Right renal pelvis (tissue), 4 donors: ENCODE results near the gene RNF149. TPM values are rescaled to one million over a fixed set of nuclear protein-coding genes. Genes with fewer than 3 reads are reported as not detected.
A peak's percentile ranks its signal among the peaks of the same experiment; 100 is the strongest.

ENCODE experiments used
- DNase-seq, 4 donors: peaks; one replicate each; pipeline ENCODE4 v3.0.0-alpha.2; 2013; ENCODE audit warnings: low read depth in 4 of 4, low spot score in 3 of 4, missing footprints in 1 of 4
- polyA plus RNA-seq, 4 donors: library from polyadenylated mRNA; unstranded; fragments of 120-200 nt; gene quantifications; one replicate each; pipeline ENCODE4 v1.2.1, GENCODE V29; 2013; ENCODE audit not compliant: insufficient read length in 4 of 4

RNF149 gene
- polyA plus RNA-seq, 4 donors = 38.6 to 54.1 (median 42.0) TPM

DNA sequence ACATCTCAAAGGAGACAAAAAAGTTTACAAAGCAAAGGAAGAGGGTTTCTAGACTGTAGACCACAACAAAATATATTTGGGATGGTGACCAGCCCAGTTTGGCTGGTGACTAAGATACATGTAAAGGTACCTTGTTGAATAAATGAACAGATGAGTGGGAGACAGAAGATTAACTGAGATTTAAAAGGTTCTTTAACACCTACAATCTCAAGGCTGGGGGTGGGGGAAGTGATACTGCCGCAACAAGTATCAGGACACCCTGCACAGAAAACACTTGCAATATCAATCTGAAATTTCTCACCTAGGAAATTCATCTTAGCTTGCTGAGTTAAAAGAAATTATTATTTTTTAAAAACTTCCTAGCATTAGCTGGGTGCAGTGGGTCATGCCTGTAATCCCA, 8.3 kb downstream of the RNF149 start:
- DNase-seq = no peak

DNA sequence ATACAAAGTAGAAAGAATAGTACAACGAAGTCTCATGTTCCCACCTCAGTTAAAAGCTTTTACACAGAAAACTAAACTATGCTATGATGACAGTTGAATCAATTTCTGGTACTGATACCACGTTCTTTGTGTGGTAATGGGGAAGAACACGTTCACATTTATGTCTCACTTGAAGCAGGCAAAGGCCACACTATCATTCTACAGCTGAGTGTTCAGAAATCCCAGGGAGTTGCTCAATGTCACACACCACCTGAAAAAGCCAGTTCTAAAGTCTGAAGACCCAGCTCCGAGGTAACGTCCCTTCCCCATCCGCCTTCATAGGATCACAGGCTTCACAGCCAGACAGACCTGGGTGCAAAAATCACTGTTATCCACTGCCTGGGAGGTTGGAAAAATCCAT, 8.9 kb downstream of the RNF149 start:
- no peak for DNase-seq

DNA sequence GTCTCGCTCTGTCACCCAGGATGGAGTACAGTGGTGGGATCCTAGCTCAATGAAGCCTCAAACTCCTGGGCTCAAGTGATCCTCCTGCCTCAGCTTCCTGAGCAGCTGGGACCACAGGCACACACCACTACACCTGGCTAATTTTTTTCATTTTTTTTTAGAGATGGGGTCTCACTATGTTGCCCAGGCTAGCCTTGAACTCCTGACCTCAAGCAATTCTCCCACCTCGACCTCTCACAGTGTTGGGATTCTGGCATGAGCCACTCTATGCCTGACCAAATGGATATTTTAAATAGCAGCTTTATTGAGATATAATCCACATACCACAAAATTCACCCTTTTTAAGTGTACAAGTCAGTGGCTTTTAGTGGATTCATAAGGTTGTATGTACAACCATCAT, 11.1 kb downstream of the RNF149 start:
- DNase-seq = no peak

DNA sequence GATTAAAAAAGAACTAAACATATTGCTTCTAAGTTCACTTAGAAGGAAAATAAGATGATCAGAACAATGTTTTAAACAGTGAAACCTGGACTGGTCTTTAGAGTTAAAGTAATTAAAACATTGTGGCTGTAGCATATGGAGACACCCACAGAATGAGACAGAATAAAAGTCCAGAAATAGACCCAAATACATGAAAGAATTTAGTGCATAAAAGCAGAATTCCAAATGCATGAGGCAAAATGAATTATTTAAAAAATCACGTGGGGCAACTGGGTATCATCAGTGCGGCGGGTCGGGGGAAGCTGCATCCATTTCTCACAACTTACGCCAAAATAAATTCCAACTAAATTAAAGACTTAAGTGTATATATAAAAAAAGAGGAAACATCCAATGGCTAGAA, 12.1 kb downstream of the RNF149 start:
- DNase-seq = no peak

DNA sequence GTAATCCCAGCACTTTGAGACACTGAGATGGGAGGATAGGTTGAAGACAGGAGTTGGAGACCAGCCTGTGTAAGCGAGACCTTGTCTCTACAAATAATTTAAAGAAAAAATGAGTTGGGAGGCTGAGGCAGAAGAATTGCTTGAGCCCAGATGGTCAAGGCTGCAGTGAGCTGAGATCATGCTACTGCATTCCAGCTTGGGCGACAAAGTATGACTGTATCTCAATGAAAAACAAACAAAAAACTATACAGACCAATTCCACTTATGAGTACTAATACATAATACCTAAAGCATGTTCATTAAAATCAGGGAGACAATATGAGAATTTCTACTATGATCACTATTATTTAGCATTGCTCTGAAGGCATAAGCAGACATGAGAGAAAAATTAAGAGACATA, 12.6 kb downstream of the RNF149 start:
- no peak for DNase-seq

DNA sequence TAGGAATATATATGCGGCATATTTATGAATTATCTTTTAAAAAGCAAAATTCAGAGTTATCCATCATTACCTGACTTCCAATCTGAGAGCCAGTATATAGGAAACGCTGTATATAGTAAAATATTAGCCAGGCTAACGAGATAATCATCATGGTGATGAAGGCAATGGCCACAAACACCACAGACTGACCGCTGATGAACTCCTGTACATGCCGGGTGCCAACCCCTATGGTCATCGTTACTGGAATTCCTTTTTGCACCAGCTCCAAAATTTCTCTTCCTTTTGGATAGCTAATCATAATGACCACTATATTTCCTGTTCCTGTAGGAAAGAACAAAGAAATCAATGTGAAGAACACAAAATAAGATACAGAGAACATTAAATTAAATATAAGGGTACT, 13.6 kb downstream of the RNF149 start:
- DNase-seq = no peak

DNA sequence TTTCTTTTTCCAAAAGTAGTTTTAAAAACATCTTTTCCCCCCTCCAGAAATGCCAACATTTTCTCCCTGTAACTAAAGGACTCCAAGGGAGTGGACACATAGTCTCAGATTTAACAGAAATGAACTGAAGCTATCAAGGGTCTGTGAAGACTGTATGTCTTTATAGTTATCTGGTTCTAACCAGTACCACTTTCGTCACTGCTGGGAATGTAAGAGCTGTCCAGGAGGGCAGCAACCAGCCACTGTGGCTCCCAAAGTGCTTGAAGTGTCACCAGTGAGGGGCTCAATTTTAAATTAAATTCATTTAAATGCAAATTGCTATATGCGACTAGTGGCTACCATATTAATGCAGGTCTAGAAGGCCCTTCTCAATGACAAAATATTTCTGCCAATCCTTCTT, 15.0 kb downstream of the RNF149 start:
- no peak for DNase-seq

DNA sequence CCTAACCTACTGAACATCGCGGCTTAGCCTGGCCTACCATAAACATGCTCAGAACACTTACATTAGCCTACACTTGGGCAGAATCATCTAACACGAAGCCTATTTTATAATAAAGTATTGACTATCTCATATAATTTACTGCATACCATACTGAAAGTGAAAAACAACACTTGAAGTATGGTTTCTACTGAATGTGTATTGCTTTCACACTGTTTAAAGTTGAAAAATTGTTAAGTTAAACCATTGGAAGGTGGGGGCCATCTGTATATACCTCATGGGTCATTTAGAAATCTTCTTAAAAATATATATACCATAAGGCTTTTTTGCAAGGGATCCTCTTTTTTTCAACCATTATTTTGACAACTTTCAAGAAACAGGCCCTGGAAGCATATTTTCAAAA, 16.5 kb downstream of the RNF149 start:
- DNase-seq = no peak

DNA sequence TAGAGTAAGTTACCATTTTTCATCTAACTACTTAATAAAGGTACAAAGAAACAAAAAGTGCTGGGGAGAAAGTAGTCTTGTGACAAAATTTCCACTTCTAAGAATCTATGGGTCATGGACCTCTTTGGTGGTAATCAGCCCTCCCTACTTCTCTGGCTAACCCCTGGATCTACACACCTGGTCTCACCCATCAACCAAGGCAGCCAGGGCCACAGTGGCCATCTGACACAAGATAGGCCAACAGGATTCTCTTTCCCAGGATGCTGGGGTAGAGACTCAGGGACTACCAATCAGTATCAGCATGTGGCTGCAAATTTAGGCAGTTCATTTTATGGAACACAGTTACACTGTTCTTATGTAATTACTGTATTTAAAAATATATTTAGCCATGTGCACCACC, 17.8 kb downstream of the RNF149 start:
- no peak for DNase-seq

DNA sequence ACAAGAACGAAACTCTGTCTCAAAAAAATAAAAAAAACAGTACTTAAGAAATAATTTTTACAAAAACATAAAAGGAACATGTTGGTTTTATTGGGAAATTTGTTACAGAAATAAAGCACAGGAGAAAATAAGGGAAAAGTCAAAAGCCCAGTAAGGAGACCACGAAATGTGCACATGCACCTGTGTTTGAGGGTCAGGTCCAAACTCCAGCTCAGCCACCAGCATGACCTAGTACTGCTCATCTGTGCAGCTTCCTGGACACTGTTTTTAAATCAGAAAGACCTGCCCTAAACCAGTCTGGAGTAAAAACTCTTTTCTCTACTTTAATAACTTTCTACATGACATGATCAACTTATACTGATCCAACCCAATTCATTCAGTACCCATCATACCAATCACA, 21.2 kb downstream of the RNF149 start:
- no peak for DNase-seq

DNA sequence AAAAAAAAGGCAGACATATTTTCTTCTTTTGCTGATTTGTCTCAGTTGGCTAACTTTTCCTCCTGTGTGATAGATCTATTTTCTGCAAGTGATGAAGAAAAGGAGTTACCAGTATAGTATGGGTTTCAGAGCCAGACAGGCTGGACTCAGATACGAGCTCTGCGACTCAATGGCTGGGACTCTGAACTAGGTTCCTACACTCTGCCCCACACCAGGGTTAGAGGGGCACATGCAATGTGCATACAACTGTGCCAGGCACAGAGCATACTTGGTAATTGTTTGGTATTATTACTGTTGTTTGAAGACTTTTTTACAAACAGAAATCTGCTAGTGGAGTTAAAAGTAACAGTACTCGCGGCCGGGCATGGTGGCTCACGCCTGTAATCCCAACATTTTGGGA, 21.8 kb downstream of the RNF149 start:
- DNase-seq = no peak

DNA sequence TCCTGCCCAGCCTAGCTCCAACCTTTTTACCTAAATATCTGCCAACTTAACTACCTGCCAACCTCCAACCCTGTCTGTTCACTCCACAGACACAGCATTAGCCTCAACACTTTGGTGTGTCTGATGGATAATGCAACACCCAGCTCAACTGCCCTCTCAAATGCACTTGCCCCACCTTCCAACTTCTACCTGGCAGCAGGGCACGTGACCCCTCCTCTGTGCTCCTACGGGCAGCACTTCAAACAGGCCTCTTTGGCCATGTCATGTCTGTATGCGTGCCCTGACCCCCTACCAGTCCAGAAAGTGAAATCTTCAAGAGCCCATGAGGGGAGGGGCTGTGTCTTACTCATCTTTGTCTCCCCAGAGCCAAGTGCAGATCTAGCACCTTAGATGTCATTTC, 25.5 kb downstream of the RNF149 start:
- no peak for DNase-seq

DNA sequence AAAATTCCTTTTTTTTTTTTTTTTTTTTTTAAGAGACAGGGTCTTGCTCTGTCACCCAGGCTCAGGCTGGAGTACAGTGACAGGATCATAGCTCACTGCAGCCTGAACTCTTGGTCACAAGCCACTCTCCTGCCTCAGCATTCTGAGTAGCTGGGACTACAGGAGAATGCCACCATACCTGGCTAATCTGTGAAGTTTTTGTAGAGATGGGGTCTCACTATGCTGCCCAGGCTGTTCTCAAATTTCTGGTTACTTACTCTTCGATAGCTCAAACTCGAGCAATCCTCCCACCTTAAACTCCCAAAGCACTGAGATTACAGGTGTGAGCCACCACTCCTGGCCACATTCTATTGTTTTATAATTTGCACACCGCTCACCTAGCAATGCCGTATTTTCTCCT, 27.0 kb downstream of the RNF149 start:
- no peak for DNase-seq

DNA sequence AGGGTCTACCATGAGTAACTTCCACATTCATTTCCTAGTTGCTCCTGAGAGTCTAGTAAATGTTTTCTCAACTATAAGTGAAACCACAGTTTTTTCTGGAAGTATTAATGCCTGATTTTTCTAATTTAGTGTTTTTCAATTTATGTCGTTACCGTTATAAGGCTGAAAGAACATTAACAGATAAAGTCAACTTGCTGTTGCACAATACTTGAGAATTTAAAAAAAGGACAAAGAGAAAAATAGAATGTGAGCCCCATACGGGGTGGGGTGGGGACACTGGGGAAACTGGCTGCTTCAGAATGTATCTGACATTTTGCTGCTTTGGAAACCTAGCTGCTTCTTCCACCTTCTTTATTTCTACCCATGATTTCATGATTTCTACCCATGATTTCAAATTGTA, 29.6 kb downstream of the RNF149 start:
- no peak for DNase-seq

DNA sequence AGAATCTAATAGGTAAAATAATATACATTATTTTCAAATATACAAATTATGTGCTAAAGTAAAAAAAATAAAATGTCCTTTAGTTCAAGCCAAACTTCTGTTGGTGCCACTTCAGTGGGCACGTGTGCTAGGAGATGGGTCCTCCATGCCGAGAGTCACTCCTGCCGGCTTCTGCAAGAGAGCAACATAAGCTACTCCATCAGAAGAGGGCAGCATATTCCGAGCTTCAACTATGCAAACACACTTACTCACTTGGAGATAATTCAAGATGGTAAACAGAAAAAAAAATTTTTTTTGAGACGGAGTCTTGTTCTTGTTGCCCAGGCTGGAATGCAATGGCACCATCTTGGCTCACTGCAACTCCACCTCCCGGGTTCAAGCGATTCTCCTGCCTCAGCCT, 31.4 kb downstream of the RNF149 start:
- no peak for DNase-seq

DNA sequence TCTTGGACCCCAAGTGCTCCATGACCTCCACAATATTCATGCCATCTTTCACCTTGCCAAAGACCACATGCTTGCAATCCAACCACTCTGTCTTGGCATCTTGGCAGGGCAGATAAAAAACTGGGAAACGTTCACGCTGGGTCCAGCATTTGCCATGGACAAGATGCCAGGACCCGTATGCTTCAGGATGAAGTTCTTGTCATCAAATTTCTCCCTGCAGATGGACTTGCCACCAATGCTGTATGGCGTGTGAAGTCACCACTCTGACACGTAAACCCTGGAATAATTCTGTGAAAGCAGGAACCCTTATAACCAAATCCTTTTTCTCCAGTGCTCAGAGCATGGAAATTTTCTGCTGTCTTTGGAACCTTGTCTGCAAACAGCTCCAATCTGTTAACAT, 34.4 kb downstream of the RNF149 start:
- DNase-seq = no peak

DNA sequence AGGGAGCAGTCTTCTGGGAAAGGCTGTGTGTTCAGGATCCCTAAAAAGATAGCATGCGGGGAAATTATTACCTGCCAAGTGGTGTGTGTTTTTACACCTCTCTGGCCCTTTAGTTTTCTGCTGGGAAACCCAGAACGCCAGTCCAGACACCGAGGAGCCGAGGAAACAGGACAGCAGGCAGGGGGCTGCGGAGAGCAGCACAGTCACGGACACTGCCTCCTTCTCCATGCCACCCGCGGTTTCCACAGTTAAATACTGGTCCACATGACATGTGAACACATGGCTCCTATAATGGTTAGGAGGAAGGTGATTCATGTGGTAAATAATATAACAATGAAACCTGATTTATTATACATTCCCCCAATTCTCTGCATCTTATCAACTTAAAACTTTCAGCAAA, 35.4 kb downstream of the RNF149 start:
- no peak for DNase-seq

DNA sequence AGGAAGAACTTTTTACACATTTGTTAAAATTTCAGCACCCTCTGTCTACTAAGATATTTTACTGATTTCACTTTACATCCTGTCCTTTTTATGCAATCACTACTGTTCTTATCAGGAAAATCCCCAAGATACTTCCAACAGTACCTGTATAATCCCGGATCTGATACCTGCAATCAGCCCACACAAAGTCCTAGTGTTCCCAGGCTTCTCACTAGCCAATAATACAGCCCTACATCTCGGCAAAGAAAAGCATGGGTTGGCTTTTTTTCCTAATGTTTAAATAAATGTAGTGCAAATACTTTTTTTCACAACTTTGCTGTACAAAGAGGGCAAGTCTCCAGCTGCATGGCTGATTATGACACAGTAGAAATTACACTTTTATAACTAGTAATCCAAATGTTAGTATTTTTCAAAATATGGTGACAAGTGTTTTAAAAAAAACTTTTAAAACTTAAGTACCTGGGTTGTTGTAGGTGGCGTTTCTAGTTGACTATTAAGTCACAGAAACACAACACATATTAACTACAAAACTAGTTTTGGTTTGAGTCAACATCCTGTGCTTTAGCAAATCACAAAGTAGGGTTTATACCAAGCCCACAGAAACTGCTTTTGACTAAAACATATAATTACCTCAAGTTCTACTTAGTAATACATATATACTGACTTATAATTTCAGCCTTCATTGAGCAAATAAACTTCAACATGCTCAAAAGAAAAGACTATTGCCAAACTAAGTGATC, 36.3 kb downstream of the RNF149 start:
- DNase-seq = no peak

DNA sequence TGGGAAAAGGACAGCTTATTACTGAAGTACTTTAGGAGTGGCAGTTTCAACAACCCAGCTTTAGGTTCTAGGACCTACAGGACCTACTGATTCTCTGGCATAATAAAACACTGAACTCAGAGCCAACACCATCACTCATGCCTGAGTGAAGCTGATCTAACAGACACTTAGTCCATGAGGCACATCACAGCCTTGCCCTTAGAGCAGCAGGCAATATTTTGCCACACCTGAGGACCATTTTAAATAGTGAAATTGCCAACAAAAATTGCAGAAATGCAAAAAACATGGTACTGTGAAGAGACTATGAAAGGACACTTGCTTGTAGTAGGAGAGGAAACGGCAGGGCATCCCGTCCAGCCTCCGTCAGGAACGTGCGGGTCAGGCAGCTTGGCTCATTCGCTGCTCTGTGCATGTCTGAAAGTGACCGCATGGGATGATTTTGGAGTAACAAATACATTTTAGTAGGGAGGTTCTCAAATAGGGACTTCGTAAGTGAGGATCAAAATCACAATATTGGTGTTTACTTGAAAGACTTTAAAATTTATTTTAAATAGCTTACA, 37.7 kb downstream of the RNF149 start:
- DNase-seq = no peak

DNA sequence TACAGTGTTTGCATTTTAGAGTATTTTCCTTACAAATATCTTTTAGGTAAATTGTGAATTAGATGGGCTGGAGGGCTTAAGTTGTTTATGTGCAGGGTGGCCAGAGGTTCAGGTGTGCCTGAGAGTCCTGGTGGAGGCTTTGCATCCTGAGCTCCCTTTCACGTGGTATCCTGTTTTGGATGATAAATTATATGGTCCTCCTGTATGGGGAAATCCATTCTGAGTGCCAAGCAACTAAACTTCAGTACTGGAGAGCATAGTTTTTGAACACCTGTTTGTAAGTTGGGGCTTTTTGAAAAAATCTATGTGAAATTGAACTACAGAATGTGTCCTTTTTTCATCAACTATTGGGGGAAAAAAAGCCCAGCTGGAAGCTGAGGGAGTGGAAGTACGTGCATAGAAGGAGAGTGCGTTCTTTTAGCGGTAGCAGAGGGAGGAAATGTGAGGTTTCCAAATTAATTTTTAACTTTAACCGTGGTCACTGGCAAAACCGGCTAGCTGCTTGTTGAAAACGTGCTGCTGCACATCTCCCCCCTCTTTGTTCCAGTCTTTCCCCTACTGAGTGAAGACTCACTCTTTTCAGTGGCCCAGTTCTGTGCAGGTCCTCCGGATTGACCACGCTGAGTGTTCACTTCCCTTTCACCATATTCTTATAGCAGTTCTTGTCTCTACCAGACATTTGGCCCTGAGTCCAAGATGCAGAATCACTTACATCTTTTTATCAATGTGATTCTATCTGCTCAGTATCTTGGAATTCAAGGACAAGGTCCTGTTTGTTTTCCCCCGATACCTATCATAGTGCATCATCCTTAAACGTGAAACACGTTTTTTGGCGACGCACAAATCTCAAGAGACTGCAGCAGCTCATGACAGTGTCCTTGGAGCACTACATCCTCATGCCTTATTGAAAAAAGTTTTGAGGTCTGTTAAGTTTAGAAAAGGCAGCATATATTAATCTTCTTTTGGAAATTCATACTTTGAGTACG, 40.5 kb downstream of the RNF149 start:
- DNase-seq = peak in 1 of 4 donors; percentile 18

DNA sequence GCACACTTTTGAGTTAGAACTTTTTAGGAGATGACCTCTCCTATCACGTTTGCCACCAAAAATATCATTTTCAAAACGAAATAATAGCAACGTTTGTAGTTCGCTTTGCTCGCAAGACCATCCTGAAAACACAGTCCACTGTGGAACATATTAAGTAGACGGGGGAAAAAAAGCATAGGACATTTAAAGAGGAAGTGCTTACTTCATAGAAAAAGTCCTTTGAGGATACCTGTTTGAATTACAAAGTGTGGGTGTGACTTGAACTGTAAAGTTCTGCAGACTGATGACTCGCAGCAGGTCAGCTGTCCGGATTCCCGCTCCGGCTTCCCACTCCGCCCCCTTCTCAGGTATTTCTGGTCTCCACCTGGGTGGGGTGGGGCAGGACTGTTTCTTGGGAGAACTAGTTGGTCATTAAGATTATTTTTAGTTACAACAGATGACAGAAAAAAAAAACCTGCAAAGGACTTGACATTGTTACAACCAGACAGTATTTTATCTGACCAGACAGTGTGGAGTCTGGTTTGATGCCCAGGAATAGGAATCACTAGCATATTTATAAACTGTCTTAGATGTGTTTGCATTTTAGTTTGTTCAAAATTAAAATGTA, 42.5 kb downstream of the RNF149 start:
- DNase-seq = no peak
